ENCODE measurements around the gene ST6GALNAC4.

GRCh38 chr9:127912882-127913281 lies 4.0 kb downstream of the ST6GALNAC4 start:
- TF ChIP-seq, protein P1, sequence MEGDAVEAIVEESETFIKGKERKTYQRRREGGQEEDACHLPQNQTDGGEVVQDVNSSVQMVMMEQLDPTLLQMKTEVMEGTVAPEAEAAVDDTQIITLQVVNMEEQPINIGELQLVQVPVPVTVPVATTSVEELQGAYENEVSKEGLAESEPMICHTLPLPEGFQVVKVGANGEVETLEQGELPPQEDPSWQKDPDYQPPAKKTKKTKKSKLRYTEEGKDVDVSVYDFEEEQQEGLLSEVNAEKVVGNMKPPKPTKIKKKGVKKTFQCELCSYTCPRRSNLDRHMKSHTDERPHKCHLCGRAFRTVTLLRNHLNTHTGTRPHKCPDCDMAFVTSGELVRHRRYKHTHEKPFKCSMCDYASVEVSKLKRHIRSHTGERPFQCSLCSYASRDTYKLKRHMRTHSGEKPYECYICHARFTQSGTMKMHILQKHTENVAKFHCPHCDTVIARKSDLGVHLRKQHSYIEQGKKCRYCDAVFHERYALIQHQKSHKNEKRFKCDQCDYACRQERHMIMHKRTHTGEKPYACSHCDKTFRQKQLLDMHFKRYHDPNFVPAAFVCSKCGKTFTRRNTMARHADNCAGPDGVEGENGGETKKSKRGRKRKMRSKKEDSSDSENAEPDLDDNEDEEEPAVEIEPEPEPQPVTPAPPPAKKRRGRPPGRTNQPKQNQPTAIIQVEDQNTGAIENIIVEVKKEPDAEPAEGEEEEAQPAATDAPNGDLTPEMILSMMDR (IDR thresholded peaks at IDR 0.05), result no peak
- TF ChIP-seq POLR2AphosphoS5 (IDR thresholded peaks at IDR 0.05), result no peak

Data from esophagus muscularis mucosa (tissue), 3 donors.